Keratinocyte (primary cell): ENCODE measurements around the gene ADCK1. TPM values are rescaled to one million over a fixed set of nuclear protein-coding genes. Genes with fewer than 3 reads are reported as not detected.

Experiments used
- DNase-seq: peaks from one replicate; pipeline ENCODE4 v3.0.0-alpha.2; 2011; ENCODE audit warnings: low read depth, missing footprints, low spot score
- FAIRE-seq: peaks from 2 replicates; lab custom pipeline; 2011; peaks lifted over from hg19 to GRCh38; lab: Jason Lieb, UNC
- H2AFZ ChIP-seq: 2 replicates; pipeline ENCODE4 v1.6.0; 2012; ENCODE audit warnings: low read length, control low read depth, inconsistent platforms; ENCODE audit not compliant: control insufficient read depth
- H3K27ac ChIP-seq: 2 replicates; pipeline ENCODE4 v1.5.1; 2011; ENCODE audit warnings: low read length; ENCODE audit not compliant: control insufficient read depth, insufficient read depth
- H3K27me3 ChIP-seq: 3 replicates; pipeline ENCODE4 v1.6.0; 2011; ENCODE audit warnings: low read length; ENCODE audit not compliant: control insufficient read depth, insufficient read depth; ENCODE audit errors: extremely low read depth
- H3K36me3 ChIP-seq, 2 experiments: 2 replicates in 1 of 2; 3 replicates in 1 of 2; pipeline ENCODE4 v1.5.1; 2011; ENCODE audit warnings: low read length in 2 of 2, mild to moderate bottlenecking in 1 of 2; ENCODE audit not compliant: control insufficient read depth in 2 of 2, insufficient read depth in 2 of 2; ENCODE audit errors: extremely low read depth in 1 of 2
- H3K4me1 ChIP-seq: 3 replicates; pipeline ENCODE4 v1.5.1; 2011; ENCODE audit warnings: low read length; ENCODE audit not compliant: control insufficient read depth, insufficient read depth; ENCODE audit errors: extremely low read depth
- H3K4me2 ChIP-seq: 3 replicates; pipeline ENCODE4 v1.6.0; 2011; ENCODE audit warnings: low read depth, low read length; ENCODE audit not compliant: control insufficient read depth, insufficient read depth; ENCODE audit errors: extremely low read depth
- H3K4me3 ChIP-seq, 3 experiments: fragments of 200-600 bp in 1 of 3; sonication (generic) in 1 of 3; 2 replicates in 2 of 3; 3 replicates in 1 of 3; pipeline ENCODE4 v1.5.1; 2011 to 2016; ENCODE audit warnings: low read length in 3 of 3, mild to moderate bottlenecking in 3 of 3, control low read depth in 2 of 3, inconsistent platforms in 1 of 3, low read depth in 1 of 3, mixed read lengths in 1 of 3, mixed run types in 1 of 3, moderate library complexity in 1 of 3; ENCODE audit not compliant: control insufficient read depth in 2 of 3, insufficient read depth in 2 of 3; ENCODE audit errors: extremely low read depth in 1 of 3
- H3K79me2 ChIP-seq: 2 replicates; pipeline ENCODE4 v1.6.0; 2012; ENCODE audit warnings: low read length; ENCODE audit not compliant: control insufficient read depth, insufficient read depth
- H3K9ac ChIP-seq: 3 replicates; pipeline ENCODE4 v1.6.0; 2011; ENCODE audit warnings: low read length; ENCODE audit not compliant: control insufficient read depth, insufficient read depth; ENCODE audit errors: extremely low read depth
- H3K9me1 ChIP-seq: 3 replicates; pipeline ENCODE4 v1.6.0; 2011; ENCODE audit warnings: low read length; ENCODE audit not compliant: control insufficient read depth, insufficient read depth; ENCODE audit errors: extremely low read depth
- H3K9me3 ChIP-seq: 2 replicates; pipeline ENCODE4 v1.5.1; 2012; ENCODE audit warnings: low read depth, low read length; ENCODE audit not compliant: control insufficient read depth
- H4K20me1 ChIP-seq: 3 replicates; pipeline ENCODE4 v1.6.0; 2011; ENCODE audit warnings: low read length; ENCODE audit not compliant: control insufficient read depth, insufficient read depth; ENCODE audit errors: extremely low read depth
- CTCF ChIP-seq, 3 experiments: IDR thresholded peaks in 1 of 3; conservative IDR thresholded peaks in 1 of 3; optimal IDR thresholded peaks in 1 of 3; 2 replicates in 2 of 3; 3 replicates in 1 of 3; pipeline versions ENCODE3 to v1.5.1; 2011; ENCODE audit warnings: low read length in 3 of 3, mild to moderate bottlenecking in 3 of 3, moderate library complexity in 2 of 3, control low read depth in 1 of 3, inconsistent platforms in 1 of 3; ENCODE audit not compliant: insufficient read depth in 2 of 3; ENCODE audit errors: extremely low read depth in 1 of 3
- EZH2 ChIP-seq: IDR thresholded peaks from one replicate; pipeline ENCODE4 v1.6.1; 2012; ENCODE audit warnings: inconsistent platforms, mild to moderate bottlenecking, low read length, moderate library complexity
- dilution Hi-C: fragments of 300-500 bp; cut with MboI; formaldehyde crosslinking; loops from one replicate; pipeline ENCODE4 v1.7.0; 2020; ENCODE audit warnings: low sequenced_read_pairs; ENCODE audit not compliant: extremely low pct_ligation_motif_present
- polyA plus RNA-seq, 5 experiments: library from polyadenylated mRNA; depleted of rRNA in 3 of 5; stranded (reverse) in 3 of 5; stranded (forward) in 1 of 5; unstranded in 1 of 5; fragments of >200 nt; gene quantifications; 1 replicate in 1 of 5; 2 replicates in 3 of 5; 3 replicates in 1 of 5; pipeline versions ENCODE4 v1.2.1 to v1.2.3, GENCODE V29; 2011 to 2012; ENCODE audit warnings: missing spikeins in 2 of 5, low read depth in 1 of 5, low replicate concordance in 1 of 5

ADCK1 gene
- polyA plus RNA-seq, 1 donor (not counting 4 experiments of a cell fraction or from before 2014, with no cell fraction given): 4.9 TPM

GRCh38 chr14:77804592-77804991, 4.7 kb downstream of the ADCK1 start:
- no peaks in the 10 kb centered on the region for H4K20me1 ChIP-seq
- H3K9me1 ChIP-seq: no peaks in the 10 kb centered on the region
- dilution Hi-C loops: no loop called here
- no peaks in the 10 kb centered on the region for H3K36me3 ChIP-seq
- H3K9ac ChIP-seq: no peak overlapping the region
- H3K9me3 ChIP-seq: no peaks in the 10 kb centered on the region
- H2AFZ ChIP-seq: no peak overlapping the region
- H3K4me2 ChIP-seq: no peak overlapping the region
- H3K4me1 ChIP-seq: peaks cover 1% of the 10 kb centered on the region
- no peak overlapping the region for H3K27ac ChIP-seq
- TF ChIP-seq CTCF (optimal IDR thresholded peaks at IDR 0.05 in 1 of 3, IDR thresholded peaks at IDR 0.05 in 1 of 3, conservative IDR thresholded peaks at IDR 0.05 in 1 of 3; ENCODE audit: extremely low read depth in 1 of 3, insufficient read depth in 2 of 3, low read length in 3 of 3) (peak; percentile 40 to 59 (median 56)), EZH2 (no peak)
- H3K4me3 ChIP-seq: no peak overlapping the region
- FAIRE-seq (no peak), DNase-seq (peak; percentile 7)
- H3K79me2 ChIP-seq: no peaks in the 10 kb centered on the region
- H3K27me3 ChIP-seq: no peaks in the 10 kb centered on the region

- H3K4me2 ChIP-seq: no peak overlapping the region
- no peaks in the 10 kb centered on the region for H3K27me3 ChIP-seq
- H3K27ac ChIP-seq: no peak overlapping the region
- no peak overlapping the region for H3K4me3 ChIP-seq
- no peak overlapping the region for H2AFZ ChIP-seq
- H3K4me1 ChIP-seq: no peaks in the 10 kb centered on the region
- no peaks in the 10 kb centered on the region for H3K79me2 ChIP-seq
- DNase-seq (no peak), FAIRE-seq (no peak)
- dilution Hi-C loops: no loop called here
- H3K36me3 ChIP-seq: no peaks in the 10 kb centered on the region
- H3K9ac ChIP-seq: no peak overlapping the region
- H4K20me1 ChIP-seq: no peaks in the 10 kb centered on the region
- H3K9me1 ChIP-seq: no peaks in the 10 kb centered on the region
- H3K9me3 ChIP-seq: no peaks in the 10 kb centered on the region
- TF ChIP-seq CTCF (optimal IDR thresholded peaks at IDR 0.05 in 1 of 3, IDR thresholded peaks at IDR 0.05 in 1 of 3, conservative IDR thresholded peaks at IDR 0.05 in 1 of 3; ENCODE audit: extremely low read depth in 1 of 3, insufficient read depth in 2 of 3, low read length in 3 of 3): no peak
- TF ChIP-seq EZH2: no peak
These were observed 5.8 kb downstream of the ADCK1 start for GRCh38 chr14:77805706-77806105.
